MCF 10A (cell line): ENCODE results near the gene AMN1. TPM values are rescaled to one million over a fixed set of nuclear protein-coding genes. Genes with fewer than 3 reads are reported as not detected.

Experiments
- BruUV-seq: library from RNA; stranded (reverse); fragments of 400-500 nt; replicated peaks from 2 replicates; lab custom pipeline; 2021; lab: Mats Ljungman, UMichigan
- CTCF ChIA-PET: fragments of 300-600 bp; sonication (Branson Sonifier 250); formaldehyde crosslinking; extraction: SDS; loops from one replicate; lab custom pipeline; 2021; ENCODE audit warnings: antibody characterized with exemption, inconsistent platforms; lab: Yijun Ruan, JAX
- POLR2A ChIA-PET: fragments of 300-600, 350-650 bp; sonication (Branson Sonifier 250); formaldehyde crosslinking; extraction: SDS; loops from one replicate; lab custom pipeline; 2020; ENCODE audit warnings: antibody characterized with exemption, inconsistent platforms; lab: Yijun Ruan, JAX
- DNase-seq: peaks from one replicate; pipeline ENCODE4 v3.0.0-alpha.2; 2018; ENCODE audit not compliant: unreplicated experiment
- H3K27ac Mint-ChIP-seq: one replicate; pipeline ENCODE4 v1.8.0; 2022; ENCODE audit warnings: mild to moderate bottlenecking, low read depth, mixed read lengths; ENCODE audit not compliant: unreplicated experiment
- H3K27me3 Mint-ChIP-seq: one replicate; pipeline ENCODE4 v1.8.0; 2022; ENCODE audit warnings: mixed read lengths; ENCODE audit not compliant: insufficient read depth, unreplicated experiment
- H3K36me3 Mint-ChIP-seq: one replicate; pipeline ENCODE4 v1.8.0; 2022; ENCODE audit warnings: mild to moderate bottlenecking, moderate library complexity, mixed read lengths; ENCODE audit not compliant: insufficient read depth, unreplicated experiment
- H3K4me1 Mint-ChIP-seq: one replicate; pipeline ENCODE4 v1.8.0; 2022; ENCODE audit warnings: mixed read lengths; ENCODE audit not compliant: insufficient read depth, unreplicated experiment
- H3K4me3 Mint-ChIP-seq: one replicate; pipeline ENCODE4 v1.8.0; 2022; ENCODE audit warnings: mild to moderate bottlenecking, moderate library complexity, mixed read lengths; ENCODE audit not compliant: unreplicated experiment
- H3K9me3 Mint-ChIP-seq: one replicate; pipeline ENCODE4 v1.8.0; 2022; ENCODE audit warnings: mixed read lengths; ENCODE audit not compliant: unreplicated experiment
- CTCF ChIP-seq: fragments of 200-600 bp; IDR thresholded peaks from one replicate; pipeline ENCODE4 v1.8.0; 2022; ENCODE audit warnings: antibody characterized with exemption, mild to moderate bottlenecking; ENCODE audit not compliant: unreplicated experiment
- intact Hi-C: fragments of 100-400 bp; cut with micrococcal nuclease; formaldehyde crosslinking; loops from 2 replicates; pipeline ENCODE4 v1.14.1; 2022
- total RNA-seq: library from RNA; stranded (reverse); gene quantifications from 2 replicates; pipeline ENCODE4 v1.2.3, GENCODE V29; 2022

AMN1 gene
- total RNA-seq, 1 experiment from 2014 or later, result 3.0 TPM

- no peaks in the 10 kb centered on the region for H3K36me3 Mint-ChIP-seq
- no peaks in the 10 kb centered on the region for H3K4me1 Mint-ChIP-seq
- no peak overlapping the region for H3K4me3 Mint-ChIP-seq
- no peaks in the 10 kb centered on the region for H3K27me3 Mint-ChIP-seq
- no TSS peak for BruUV-seq
- ChIA-PET CTCF (interaction anchor here (0.6 to 1.9 kb wide), 7 partner anchors 13 to 963 kb away, joined by 3 to 7 read pairs (median 3); a partner anchor contains a TSS), POLR2A (interaction anchor here (1.0 to 2.7 kb wide), 2 partner anchors 10 to 15 kb away, joined by 3 to 10 read pairs; partner anchors contain the start of gene ETFBKMT)
- intact Hi-C loops, result no loop called here
- TF ChIP-seq CTCF, result no peak
- no peaks in the 10 kb centered on the region for H3K9me3 Mint-ChIP-seq
- H3K27ac Mint-ChIP-seq, result no peak overlapping the region
- DNase-seq, result no peak
Measured at GRCh38 chr12:31669020-31669419, 59.8 kb downstream of the AMN1 start.

GRCh38 chr12:31664038-31664437, 64.8 kb downstream of the AMN1 start:
- no peak overlapping the region for H3K27ac Mint-ChIP-seq
- no peak for TF ChIP-seq CTCF
- DNase-seq, result no peak
- H3K9me3 Mint-ChIP-seq, result no peaks in the 10 kb centered on the region
- H3K4me3 Mint-ChIP-seq, result no peak overlapping the region
- no peaks in the 10 kb centered on the region for H3K4me1 Mint-ChIP-seq
- intact Hi-C loops, result no loop called here
- POLR2A ChIA-PET, result interaction anchor here (1.0 kb wide), 1 partner anchor 12 kb away, joined by 3 read pairs; no protein-coding TSS in a partner anchor
- H3K36me3 Mint-ChIP-seq, result peaks cover 6% of the 10 kb centered on the region
- CTCF ChIA-PET, result interaction anchor here (0.7 kb wide), 1 partner anchor 845 kb away, joined by 5 read pairs; no protein-coding TSS in a partner anchor
- no TSS peak for BruUV-seq
- H3K27me3 Mint-ChIP-seq, result no peaks in the 10 kb centered on the region

GRCh38 chr12:31663576-31663975, 65.2 kb downstream of the AMN1 start:
- Mint-ChIP-seq H3K4me1 (peaks cover under 1% of the 10 kb centered on the region), H3K27ac (no peak overlapping the region), H3K27me3 (no peaks in the 10 kb centered on the region), H3K36me3 (peaks cover 6% of the 10 kb centered on the region), H3K9me3 (no peaks in the 10 kb centered on the region), H3K4me3 (no peak overlapping the region)
- intact Hi-C loops, result no loop called here
- no peak for TF ChIP-seq CTCF
- CTCF ChIA-PET, result interaction anchor here (0.7 kb wide), 1 partner anchor 845 kb away, joined by 5 read pairs; no protein-coding TSS in a partner anchor
- POLR2A ChIA-PET, result no interaction called here
- DNase-seq, result no peak
- BruUV-seq, result no TSS peak

GRCh38 chr12:31662176-31662849, 66.5 kb downstream of the AMN1 start:
- CTCF ChIA-PET, result interaction anchor here (0.5 to 1.1 kb wide), 6 partner anchors 9 to 650 kb away, joined by 3 to 6 read pairs (median 3); no protein-coding TSS in a partner anchor
- no peak overlapping the region for H3K27ac Mint-ChIP-seq
- TF ChIP-seq CTCF, result no peak
- no peak overlapping the region for H3K4me3 Mint-ChIP-seq
- peaks cover 6% of the 10 kb centered on the region for H3K36me3 Mint-ChIP-seq
- no peak for DNase-seq
- no peaks in the 10 kb centered on the region for H3K27me3 Mint-ChIP-seq
- H3K9me3 Mint-ChIP-seq, result no peaks in the 10 kb centered on the region
- POLR2A ChIA-PET, result interaction anchor here (3.4 kb wide), 1 partner anchor 297 kb away, joined by 24 read pairs; the partner anchor contains the start of gene RESF1
- intact Hi-C loops, result no loop called here
- BruUV-seq, result no TSS peak
- H3K4me1 Mint-ChIP-seq, result peaks cover 3% of the 10 kb centered on the region
